Colonic mucosa (tissue), 4 donors: ENCODE data around the gene NBEAL2. TPM values are rescaled to one million over a fixed set of nuclear protein-coding genes. Genes with fewer than 3 reads are reported as not detected.

Source experiments
- DNase-seq: peaks from one replicate; pipeline ENCODE4 v3.0.0-alpha.2; 2020
- H3K27ac ChIP-seq: fragments of 200-600 bp; one replicate; pipeline ENCODE4 v1.8.0; 2021
- H3K27me3 ChIP-seq: fragments of 200-600 bp; one replicate; pipeline ENCODE4 v1.8.0; 2021
- H3K36me3 ChIP-seq: fragments of 200-600 bp; one replicate; pipeline ENCODE4 v1.8.0; 2021
- H3K4me1 ChIP-seq: fragments of 200-600 bp; one replicate; pipeline ENCODE4 v1.8.0; 2021; ENCODE audit warnings: mild to moderate bottlenecking
- H3K4me3 ChIP-seq: fragments of 200-600 bp; one replicate; pipeline ENCODE4 v1.8.0; 2021
- H3K9ac ChIP-seq, 2 donors: one replicate each; pipeline ENCODE4 v1.7.0; 2013; ENCODE audit warnings: control low read depth in 2 of 2, low read depth in 2 of 2, low read length in 2 of 2
- H3K9me3 ChIP-seq: fragments of 200-600 bp; one replicate; pipeline ENCODE4 v1.8.0; 2021
- CTCF ChIP-seq: fragments of 200-600 bp; IDR thresholded peaks from one replicate; pipeline ENCODE4 v1.8.0; 2022; ENCODE audit warnings: antibody characterized with exemption, mild to moderate bottlenecking
- intact Hi-C: fragments of 100-400 bp; cut with DNase I; formaldehyde crosslinking; loops from one replicate; pipeline ENCODE4 v1.14.1; 2022
- total RNA-seq, 2 donors: library from RNA; stranded (reverse); fragmentation: NEBNext Ultra II Directional in 1 of 2; extraction: Animal tissue kit (Norgen Biotek cat#: 25700) in 1 of 2; gene quantifications; one replicate each; pipeline ENCODE4 v1.2.1, GENCODE V29; 2021
- donor health status: healthy.
- donor health status: DM: no; HTN: no; CAD: no.
- donor health status: DM: no; HTN: no; CAD: no.

Gene NBEAL2
- total RNA-seq, 2 donors from 2014 or later: 40.9 to 106 TPM

GRCh38 chr3:46932455-46933225, 46.8 kb upstream of the NBEAL2 start:
- Histone ChIP-seq H3K27ac (peak overlapping the region; percentile 62), H3K9ac (peak overlapping the region; percentile 52 to 62), H3K27me3 (no peaks in the 10 kb centered on the region), H3K4me1 (peaks cover 51% of the 10 kb centered on the region), H3K4me3 (no peak overlapping the region), H3K36me3 (no peaks in the 10 kb centered on the region), H3K9me3 (peaks cover 4% of the 10 kb centered on the region)
- TF ChIP-seq CTCF: no peak
- intact Hi-C loops: no loop called here
- no peak for DNase-seq

GRCh38 chr3:46933261-46933660, 46.2 kb upstream of the NBEAL2 start:
- DNase-seq: no peak
- intact Hi-C loops: no loop called here
- H3K9me3 ChIP-seq: peaks cover 4% of the 10 kb centered on the region

GRCh38 chr3:46934072-46934471, 45.4 kb upstream of the NBEAL2 start:
- Histone ChIP-seq H3K9ac (no peak overlapping the region), H3K27me3 (no peaks in the 10 kb centered on the region), H3K4me1 (peaks cover 42% of the 10 kb centered on the region), H3K27ac (no peak overlapping the region), H3K36me3 (no peaks in the 10 kb centered on the region), H3K4me3 (no peak overlapping the region), H3K9me3 (no peaks in the 10 kb centered on the region)
- DNase-seq: no peak
- intact Hi-C loops: no loop called here
- TF ChIP-seq CTCF: no peak

More at GRCh38 chr3:46933261-46933660, 46.2 kb upstream of the NBEAL2 start:
- Histone ChIP-seq H3K4me1 (peaks cover 46% of the 10 kb centered on the region), H3K27ac (peak overlapping the region; percentile 62), H3K9ac (peak overlapping the region in 1 of 2 donors; percentile 62), H3K27me3 (no peaks in the 10 kb centered on the region), H3K4me3 (no peak overlapping the region), H3K36me3 (no peaks in the 10 kb centered on the region)
- TF ChIP-seq CTCF: no peak

GRCh38 chr3:46934498-46935167, 44.8 kb upstream of the NBEAL2 start:
- no peak for DNase-seq
- no peaks in the 10 kb centered on the region for H3K27me3 ChIP-seq
- peaks cover 42% of the 10 kb centered on the region for H3K4me1 ChIP-seq
- H3K4me3 ChIP-seq: no peak overlapping the region
- TF ChIP-seq CTCF: no peak
- no peak overlapping the region for H3K9ac ChIP-seq
- no peaks in the 10 kb centered on the region for H3K9me3 ChIP-seq
- intact Hi-C loops: no loop called here
- H3K27ac ChIP-seq: no peak overlapping the region
- H3K36me3 ChIP-seq: no peaks in the 10 kb centered on the region

GRCh38 chr3:46935168-46935858, 44.2 kb upstream of the NBEAL2 start:
- H3K4me3 ChIP-seq: no peak overlapping the region
- no peak overlapping the region for H3K27ac ChIP-seq
- no peaks in the 10 kb centered on the region for H3K36me3 ChIP-seq
- no peaks in the 10 kb centered on the region for H3K9me3 ChIP-seq
- H3K27me3 ChIP-seq: no peaks in the 10 kb centered on the region
- TF ChIP-seq CTCF: no peak
- intact Hi-C loops: no loop called here
- peaks cover 39% of the 10 kb centered on the region for H3K4me1 ChIP-seq
- no peak for DNase-seq
- no peak overlapping the region for H3K9ac ChIP-seq
